RWPE1 (cell line): Measurements from ENCODE around the gene ARAP1.

Source experiments
- CTCF ChIA-PET: fragments of 350-600 bp; sonication (Branson Sonifier 250); formaldehyde crosslinking; extraction: SDS; loops from one replicate; lab custom pipeline; 2021; lab: Yijun Ruan, JAX
- POLR2A ChIA-PET: fragments of 400-600 bp; formaldehyde crosslinking; extraction: SDS; loops from one replicate; lab custom pipeline; 2020; ENCODE audit warnings: antibody characterized with exemption; ENCODE audit not compliant: low non-redundant PET; lab: Yijun Ruan, JAX
- DNase-seq: peaks from one replicate; pipeline ENCODE4 v3.0.0; 2012; ENCODE audit warnings: low spot score
- H3K27ac ChIP-seq: fragments of 450-650 bp; 2 replicates; pipeline ENCODE4 v1.5.1; 2017
- CTCF ChIP-seq: fragments of 450-650 bp; conservative IDR thresholded peaks from 2 replicates; pipeline ENCODE4 v1.5.1; 2017; ENCODE audit warnings: low read depth, mild to moderate bottlenecking

Gene ARAP1

DNA sequence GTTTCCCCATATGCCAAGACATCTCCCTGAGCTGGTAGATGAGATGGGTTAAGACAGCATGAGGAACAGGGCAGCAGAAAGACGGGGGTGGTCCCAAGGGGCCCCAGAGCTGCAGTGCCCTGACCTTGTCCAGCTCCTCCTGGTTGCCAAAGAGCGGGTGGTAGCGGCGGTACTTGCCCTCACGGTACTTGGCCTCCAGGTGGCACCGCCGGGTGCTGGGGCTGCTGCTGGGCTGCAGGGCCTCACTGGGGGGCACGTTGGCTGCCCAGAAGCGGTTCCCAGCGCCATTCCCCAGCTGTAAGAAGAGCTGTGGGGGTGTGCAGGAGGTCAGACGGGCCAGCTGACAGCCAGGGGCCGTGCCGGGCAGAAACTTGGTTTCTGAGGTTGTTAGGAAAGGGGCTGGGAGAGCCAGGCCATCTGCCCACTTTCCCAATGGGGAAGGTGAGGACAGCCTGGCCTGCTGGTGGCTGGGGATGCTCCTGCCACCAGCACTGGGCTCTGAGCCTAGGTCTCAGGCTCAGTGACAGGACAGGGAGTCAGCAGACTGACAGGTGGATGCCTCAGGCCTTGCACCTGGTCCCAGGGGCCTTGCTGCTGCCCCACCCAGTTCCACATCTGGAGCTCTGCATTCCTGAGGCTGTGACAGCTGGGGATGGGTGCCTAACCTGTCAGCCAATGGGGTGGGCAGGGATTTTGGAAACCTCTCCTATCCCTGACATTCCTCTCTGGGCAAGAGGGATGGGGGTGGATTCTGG is 48.0 kb downstream of the ARAP1 start:
- no peak for TF ChIP-seq CTCF
- DNase-seq, result no peak
- ChIA-PET CTCF (interaction anchor here (0.9 to 1.8 kb wide), 2 partner anchors 21 to 67 kb away, joined by 4 read pairs; no protein-coding TSS in a partner anchor), POLR2A (no interaction called here)
- H3K27ac ChIP-seq, result peak overlapping the region; percentile 44

- no peak for TF ChIP-seq CTCF
- ChIA-PET POLR2A (no interaction called here), CTCF (interaction anchor here (0.9 to 1.8 kb wide), 2 partner anchors 22 to 68 kb away, joined by 4 read pairs; no protein-coding TSS in a partner anchor)
- H3K27ac ChIP-seq, result peak overlapping the region; percentile 44
- no peak for DNase-seq
These were observed 48.8 kb downstream of the ARAP1 start for GRCh38 chr11:72703267-72704008.

GRCh38 chr11:72702577-72703241 is 49.5 kb downstream of the ARAP1 start:
- POLR2A ChIA-PET, result no interaction called here
- no peak for DNase-seq
- peak overlapping the region; percentile 44 for H3K27ac ChIP-seq
- no peak for TF ChIP-seq CTCF
- CTCF ChIA-PET, result interaction anchor here (1.5 to 1.8 kb wide), 2 partner anchors 18 to 22 kb away, joined by 4 to 7 read pairs; no protein-coding TSS in a partner anchor

DNA sequence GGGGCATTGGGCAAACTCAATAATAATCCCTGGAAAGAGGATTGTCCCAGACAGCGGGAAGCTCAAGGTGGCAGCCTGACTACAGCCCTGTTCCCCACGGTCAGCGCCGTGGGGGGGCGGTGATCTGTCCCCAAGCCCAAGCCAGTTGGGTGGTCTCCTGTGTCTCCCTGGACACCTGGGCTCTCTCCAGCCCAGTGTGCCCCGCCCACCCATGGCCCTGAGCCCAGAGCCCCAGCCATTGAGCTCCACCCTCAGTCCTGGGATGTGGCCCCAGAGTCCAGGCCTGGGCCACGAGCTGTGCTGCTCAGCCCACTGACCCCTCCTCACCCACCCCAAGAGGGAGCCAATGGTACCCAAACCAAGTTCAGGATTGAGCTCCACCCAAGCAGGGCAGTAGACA is 50.1 kb downstream of the ARAP1 start:
- TF ChIP-seq CTCF, result no peak
- no peak for DNase-seq
- CTCF ChIA-PET, result interaction anchor here (1.5 to 1.8 kb wide), 2 partner anchors 18 to 23 kb away, joined by 4 to 7 read pairs; no protein-coding TSS in a partner anchor
- peak overlapping the region; percentile 44 for H3K27ac ChIP-seq
- POLR2A ChIA-PET, result no interaction called here

DNA sequence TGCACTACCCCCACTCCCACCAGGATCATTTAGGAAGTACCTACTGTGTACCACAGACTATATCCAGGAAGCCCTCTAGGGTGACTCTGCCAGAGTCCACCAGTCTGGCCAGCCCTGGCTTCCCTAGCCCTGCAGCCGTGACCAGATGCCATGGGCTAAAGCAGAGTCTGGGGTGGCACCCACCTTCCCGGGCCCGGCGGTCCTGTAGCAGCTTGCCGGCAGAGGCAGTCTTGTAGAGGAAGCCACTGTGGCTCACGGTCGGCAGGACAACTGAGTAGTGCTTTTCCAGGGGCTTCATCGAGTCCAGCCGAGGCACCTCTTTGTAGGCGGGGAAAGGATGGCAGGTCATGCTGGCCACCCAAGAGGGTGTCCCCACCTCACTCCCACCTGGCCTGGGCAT is 50.7 kb downstream of the ARAP1 start:
- no peak for TF ChIP-seq CTCF
- no peak for DNase-seq
- H3K27ac ChIP-seq, result peak overlapping the region; percentile 44
- CTCF ChIA-PET, result interaction anchor here (1.5 kb wide), 1 partner anchor 17 kb away, joined by 7 read pairs; no protein-coding TSS in a partner anchor
- POLR2A ChIA-PET, result no interaction called here

GRCh38 chr11:72700146-72700545 is 52.1 kb downstream of the ARAP1 start:
- CTCF ChIA-PET, result interaction anchor here (0.6 to 1.1 kb wide), 4 partner anchors 16 to 556 kb away, joined by 3 to 4 read pairs (median 3); no protein-coding TSS in a partner anchor
- TF ChIP-seq CTCF, result no peak
- H3K27ac ChIP-seq, result peak overlapping the region; percentile 44
- DNase-seq, result no peak
- POLR2A ChIA-PET, result interaction anchor here (0.6 kb wide), 1 partner anchor 20 kb away, joined by 3 read pairs; no protein-coding TSS in a partner anchor
